ENCODE results near the gene HDAC4. TPM values are rescaled to one million over a fixed set of nuclear protein-coding genes. Genes with fewer than 3 reads are reported as not detected.

The HDAC4 gene
- total and polyA plus RNA-seq, 2 of the 8 experiments (the other 6 are each of a cell fraction or from before 2014, with no cell fraction given) = 15.4 to 31.5 TPM

GRCh38 chr2:239066597-239066996 is 334.2 kb downstream of the HDAC4 start:
- no peak for FAIRE-seq
- no peak overlapping the region for H4K91ac ChIP-seq (replicated peaks; ENCODE audit: insufficient read length, low read length)
- H2AK5ac ChIP-seq (ENCODE audit: low read depth, low read length) = no peak overlapping the region
- no peak overlapping the region for H2BK20ac ChIP-seq (ENCODE audit: low read length)
- no peak overlapping the region for H4K5ac ChIP-seq (ENCODE audit: insufficient read length, low read depth, low read length)
- peaks cover 0 to 1% of the 10 kb centered on the region in 2 experiments for H4K20me1 ChIP-seq (replicated peaks in 1 of 2; ENCODE audit: control insufficient read depth in 1 of 2, insufficient read depth in 2 of 2, low read length in 2 of 2)
- H2BK5ac ChIP-seq (ENCODE audit: low read depth, low read length) = no peak overlapping the region
- H4K8ac ChIP-seq (ENCODE audit: extremely low read depth, insufficient read depth, low read length) = no peak overlapping the region
- H3K79me1 ChIP-seq (ENCODE audit: low read depth, low read length) = no peaks in the 10 kb centered on the region
- H3K56ac ChIP-seq (replicated peaks; ENCODE audit: insufficient read length, low read depth, low read length) = no peak overlapping the region
- no peak overlapping the region for H2AFZ ChIP-seq (ENCODE audit: low read length)
- no peak overlapping the region for H3K14ac ChIP-seq (ENCODE audit: insufficient read length)
- H3K79me2 ChIP-seq (ENCODE audit: control insufficient read depth in 1 of 2, insufficient read depth in 2 of 2, low read length in 2 of 2) = no peaks in the 10 kb centered on the region
- H3K23me2 ChIP-seq (ENCODE audit: low read depth, low read length) = no peaks in the 10 kb centered on the region
- POLR2A ChIA-PET (ENCODE audit: partially characterized antibody) = no interaction called here
- H2BK120ac ChIP-seq (replicated peaks; ENCODE audit: low read depth, low read length) = no peak overlapping the region
- H3K36me3 ChIP-seq (ENCODE audit: control insufficient read depth in 2 of 4, insufficient read depth in 4 of 4, low read length in 3 of 4) = peaks cover 2 to 8% (median 3%) of the 10 kb centered on the region in 4 experiments; a peak in 4 of 8 replicates
- no peak for DNase-seq (ENCODE audit: low read depth in 1 of 2, low spot score in 2 of 2)
- H3K4me3 ChIP-seq (ENCODE audit: extremely low read depth in 1 of 4, insufficient read depth in 2 of 4, low read depth in 3 of 4, low read length in 4 of 4) = no peak overlapping the region
- H2BK12ac ChIP-seq (ENCODE audit: low read depth, low read length) = no peak overlapping the region
- H3K4ac ChIP-seq (replicated peaks; ENCODE audit: insufficient read length, low read depth, low read length) = no peak overlapping the region
- H3K23ac ChIP-seq (ENCODE audit: insufficient read length) = no peak overlapping the region
- no peak overlapping the region for H3K27ac ChIP-seq (ENCODE audit: low read depth, low read length)
- H3K9ac ChIP-seq (replicated peaks in 1 of 4; ENCODE audit: extremely low read depth in 1 of 4, low read depth in 3 of 4, low read length in 3 of 4) = no peak overlapping the region
- H3K9me3 ChIP-seq (ENCODE audit: insufficient read depth in 2 of 2, low read depth in 1 of 2, low read length in 1 of 2) = no peaks in the 10 kb centered on the region; a peak in 1 of 4 replicates
- H3K27me3 ChIP-seq (replicated peaks in 1 of 4; ENCODE audit: control insufficient read depth in 3 of 4, extremely low read depth in 1 of 4, insufficient read depth in 3 of 4, low read length in 3 of 4) = no peaks in the 10 kb centered on the region
- no peak overlapping the region for H2BK15ac ChIP-seq (ENCODE audit: low read length)
- H3K4me2 ChIP-seq (ENCODE audit: insufficient read depth in 1 of 2, low read depth in 2 of 2, low read length in 2 of 2) = no peak overlapping the region
- 96% methylated on average over 24 of the region's 24 CpGs; no CpG with 5 or more reads in 1 of the 2 experiments for WGBS, 2 experiments (ENCODE audit: extremely low coverage in 1 of 2, insufficient coverage in 1 of 2, insufficient read length in 1 of 2, insufficient replicate concordance in 2 of 2, low coverage in 1 of 2, low lambda C conversion rate in 2 of 2, missing lambda C conversion rate in 1 of 2)
- no peak overlapping the region for H3K18ac ChIP-seq (ENCODE audit: extremely low read depth, low read length)
- CTCF ChIA-PET (ENCODE audit: partially characterized antibody) = interaction anchor here (0.6 to 1.4 kb wide), 4 partner anchors 23 to 393 kb away, joined by 3 to 4 read pairs (median 4); no protein-coding TSS in a partner anchor
- H3K4me1 ChIP-seq (replicated peaks in 1 of 4; ENCODE audit: control insufficient read depth in 3 of 4, insufficient read depth in 4 of 4, low read length in 3 of 4) = no peaks in the 10 kb centered on the region; a peak in 1 of 7 replicates
- TF ChIP-seq ATF2 (IDR thresholded peaks at IDR 0.05; ENCODE audit: low read length) (no peak), SP1 (IDR thresholded peaks at IDR 0.05; ENCODE audit: low read depth, low read length) (no peak), SUZ12 (IDR thresholded peaks at IDR 0.05; ENCODE audit: low read length) (no peak), SP4 (IDR thresholded peaks at IDR 0.05; ENCODE audit: low read length) (no peak), KDM1A (IDR thresholded peaks at IDR 0.05; ENCODE audit: borderline replicate concordance, low read length) (no peak), HDAC2 (IDR thresholded peaks at IDR 0.05; ENCODE audit: borderline replicate concordance in 1 of 2, low read depth in 2 of 2, low read length in 2 of 2) (no peak), RFX5 (IDR thresholded peaks at IDR 0.05; ENCODE audit: borderline replicate concordance, low read depth, low read length) (no peak), NRF1 (IDR thresholded peaks at IDR 0.05; ENCODE audit: low read depth, low read length) (no peak), EP300 (IDR thresholded peaks at IDR 0.05; ENCODE audit: borderline replicate concordance in 1 of 2, low read depth in 2 of 2, low read length in 2 of 2) (no peak), RNF2 (IDR thresholded peaks at IDR 0.05; ENCODE audit: borderline replicate concordance, low read depth, low read length, missing control alignments, poor library complexity, severe bottlenecking) (no peak), FOSL1 (IDR thresholded peaks at IDR 0.05; ENCODE audit: insufficient read depth, low read depth, low read length) (no peak), CHD1 (IDR thresholded peaks at IDR 0.05; ENCODE audit: low read depth, low read length) (no peak)

Data from H1 (cell line).